ENCODE data around the gene NAIF1. TPM values are rescaled to one million over a fixed set of nuclear protein-coding genes. Genes with fewer than 3 reads are reported as not detected.

NAIF1 gene
- total and polyA plus RNA-seq, 9 donors: 7.4 to 10.0 (median 8.4) TPM

DNA sequence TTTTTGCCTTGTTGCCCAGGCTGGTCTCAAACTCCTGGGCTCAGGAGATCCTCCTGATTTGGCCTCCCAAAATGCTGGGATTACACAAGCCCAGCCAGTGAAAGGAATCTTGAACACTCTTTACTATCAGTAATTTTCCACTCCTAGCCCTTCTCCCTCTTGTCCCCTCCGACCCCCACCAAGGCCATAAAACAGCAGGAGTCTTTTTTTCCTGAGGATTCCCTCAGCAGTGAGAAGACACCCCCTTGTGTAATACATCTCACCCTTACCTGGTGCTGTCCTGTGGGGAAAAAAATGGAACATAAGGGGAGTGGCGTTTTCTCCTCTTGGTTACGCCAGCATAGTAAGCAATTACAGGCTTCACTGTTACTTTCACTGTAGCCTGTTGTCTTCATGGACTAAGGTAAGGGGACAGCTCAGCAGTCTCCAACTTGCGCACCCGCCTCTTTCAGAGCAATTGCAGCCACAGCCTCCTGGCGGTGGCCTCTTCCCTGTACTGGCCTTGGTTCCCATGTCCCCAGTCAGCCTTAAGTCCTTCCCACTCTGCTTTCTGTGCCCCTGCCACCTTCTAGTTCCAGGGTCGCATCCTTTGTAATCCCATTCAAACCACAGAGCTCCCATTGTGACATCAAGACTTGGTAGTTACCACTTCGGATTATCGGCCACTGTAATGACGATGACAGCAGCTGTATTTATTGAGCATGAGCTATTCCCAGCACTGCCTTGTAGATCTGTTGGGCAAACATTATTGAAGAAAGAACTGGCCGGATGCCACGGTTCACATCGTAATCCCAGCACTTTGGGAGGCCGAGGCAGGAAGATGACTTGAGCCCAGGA, 10.0 kb downstream of the NAIF1 start:
- Histone ChIP-seq H3K36me3 (ENCODE audit: control insufficient read depth, insufficient read depth, low read length) (peaks cover 7% of the 10 kb centered on the region), H3K9me3 (replicated peaks; ENCODE audit: control insufficient read depth, low read depth, low read length) (no peaks in the 10 kb centered on the region), H3K4me3 (ENCODE audit: low read length) (no peak overlapping the region), H3K27me3 (ENCODE audit: control insufficient read depth, insufficient read depth, low read length) (no peaks in the 10 kb centered on the region), H3K4me1 (ENCODE audit: control insufficient read depth, insufficient read depth, low read length) (peaks cover 16% of the 10 kb centered on the region), H3K27ac (ENCODE audit: low read length) (no peak overlapping the region)
- 66% methylated on average over 12 of the region's 14 CpGs for WGBS (ENCODE audit: insufficient coverage)
- DNase-seq: no peak

DNA sequence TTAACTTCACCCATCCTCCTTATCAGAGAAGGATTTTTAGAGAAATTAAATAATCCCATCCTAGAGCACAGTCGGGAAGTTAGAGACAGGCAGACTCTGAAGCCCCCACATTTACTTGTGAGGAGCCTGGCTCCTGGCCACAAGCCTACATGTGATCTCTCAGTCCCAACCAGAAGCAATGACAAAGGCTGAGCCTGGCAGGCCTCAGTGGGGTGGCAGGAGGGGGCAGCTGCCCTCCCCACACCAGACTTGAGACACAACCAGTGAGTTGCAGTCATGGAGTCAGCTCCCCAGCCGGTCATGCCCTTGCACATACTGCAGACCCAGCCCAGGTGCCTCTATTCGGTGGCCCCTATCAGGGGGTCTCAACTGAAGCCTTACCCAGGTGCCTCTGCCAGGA, 11.0 kb downstream of the NAIF1 start:
- 79% methylated on average over 2 of the region's 3 CpGs for WGBS (ENCODE audit: insufficient coverage)
- DNase-seq: no peak
- Histone ChIP-seq H3K4me1 (ENCODE audit: control insufficient read depth, insufficient read depth, low read length) (peaks cover 12% of the 10 kb centered on the region), H3K9me3 (replicated peaks; ENCODE audit: control insufficient read depth, low read depth, low read length) (no peaks in the 10 kb centered on the region), H3K27ac (ENCODE audit: low read length) (no peak overlapping the region), H3K4me3 (ENCODE audit: low read length) (no peak overlapping the region), H3K36me3 (ENCODE audit: control insufficient read depth, insufficient read depth, low read length) (no peaks in the 10 kb centered on the region), H3K27me3 (ENCODE audit: control insufficient read depth, insufficient read depth, low read length) (no peaks in the 10 kb centered on the region)

DNA sequence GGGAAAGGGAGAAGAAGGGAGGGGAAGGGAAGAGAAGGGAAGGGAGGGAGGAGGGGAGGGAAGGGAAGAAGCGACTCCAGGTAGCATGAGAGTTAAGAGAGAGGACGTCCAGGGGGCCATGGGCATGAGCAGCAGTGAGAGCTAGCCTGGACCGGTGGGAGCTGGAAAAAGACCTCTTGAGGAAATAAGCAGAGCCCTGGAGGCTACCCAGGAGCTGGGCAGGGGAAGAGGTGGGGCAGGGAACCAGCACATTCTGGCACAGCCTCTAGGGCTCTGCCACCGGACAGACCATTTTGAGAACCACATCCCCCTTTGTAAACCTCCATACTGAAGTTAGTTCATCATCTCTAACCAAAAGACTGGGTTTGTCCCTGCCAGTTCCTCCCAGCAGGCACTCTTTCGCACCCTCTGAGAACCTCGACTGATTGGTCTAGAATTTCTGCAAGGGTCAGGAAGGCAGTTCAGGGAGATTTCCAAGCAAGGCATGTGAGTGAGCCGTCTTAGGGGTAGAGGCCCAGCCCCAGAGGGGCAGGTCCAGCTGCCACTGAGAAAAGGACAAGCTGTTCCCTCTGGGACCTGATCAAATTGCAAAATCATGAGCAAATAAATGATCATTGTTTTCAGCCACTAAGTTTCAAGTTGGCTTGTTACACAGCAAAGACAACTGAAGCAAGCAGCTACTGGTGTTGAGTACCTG, 11.6 kb downstream of the NAIF1 start:
- Histone ChIP-seq H3K9me3 (replicated peaks; ENCODE audit: control insufficient read depth, low read depth, low read length) (no peaks in the 10 kb centered on the region), H3K4me3 (ENCODE audit: low read length) (no peak overlapping the region), H3K27ac (ENCODE audit: low read length) (no peak overlapping the region), H3K27me3 (ENCODE audit: control insufficient read depth, insufficient read depth, low read length) (no peaks in the 10 kb centered on the region), H3K36me3 (ENCODE audit: control insufficient read depth, insufficient read depth, low read length) (no peaks in the 10 kb centered on the region), H3K4me1 (ENCODE audit: control insufficient read depth, insufficient read depth, low read length) (peaks cover 12% of the 10 kb centered on the region)
- no peak for DNase-seq
- WGBS (ENCODE audit: insufficient coverage): 24% methylated on average over 6 of the region's 7 CpGs

DNA sequence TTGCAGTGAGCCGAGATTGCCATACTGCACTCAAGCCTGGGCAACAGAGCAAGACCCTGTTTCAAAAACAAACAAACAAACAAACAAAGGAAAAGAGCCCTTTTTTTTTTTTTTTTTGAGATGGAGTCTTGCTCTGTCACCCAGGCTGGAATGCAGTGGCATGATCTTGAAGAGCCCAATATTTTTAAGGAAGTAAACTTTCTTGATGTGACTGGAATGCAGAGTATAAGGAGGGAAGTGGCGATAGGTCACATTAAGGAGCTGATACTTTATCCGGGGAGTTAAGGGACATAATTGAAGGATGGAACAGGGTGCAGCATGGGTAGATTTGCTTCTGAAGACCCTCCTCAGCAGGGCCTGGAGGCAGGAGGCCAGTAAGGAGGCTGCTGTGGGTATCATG, 13.0 kb downstream of the NAIF1 start:
- Histone ChIP-seq H3K27me3 (ENCODE audit: control insufficient read depth, insufficient read depth, low read length) (no peaks in the 10 kb centered on the region), H3K4me1 (ENCODE audit: control insufficient read depth, insufficient read depth, low read length) (peaks cover 12% of the 10 kb centered on the region), H3K9me3 (replicated peaks; ENCODE audit: control insufficient read depth, low read depth, low read length) (no peaks in the 10 kb centered on the region), H3K27ac (ENCODE audit: low read length) (no peak overlapping the region), H3K4me3 (ENCODE audit: low read length) (no peak overlapping the region), H3K36me3 (ENCODE audit: control insufficient read depth, insufficient read depth, low read length) (no peaks in the 10 kb centered on the region)
- WGBS (ENCODE audit: insufficient coverage): 76% methylated on average over 2 of the region's 3 CpGs
- no peak for DNase-seq

DNA sequence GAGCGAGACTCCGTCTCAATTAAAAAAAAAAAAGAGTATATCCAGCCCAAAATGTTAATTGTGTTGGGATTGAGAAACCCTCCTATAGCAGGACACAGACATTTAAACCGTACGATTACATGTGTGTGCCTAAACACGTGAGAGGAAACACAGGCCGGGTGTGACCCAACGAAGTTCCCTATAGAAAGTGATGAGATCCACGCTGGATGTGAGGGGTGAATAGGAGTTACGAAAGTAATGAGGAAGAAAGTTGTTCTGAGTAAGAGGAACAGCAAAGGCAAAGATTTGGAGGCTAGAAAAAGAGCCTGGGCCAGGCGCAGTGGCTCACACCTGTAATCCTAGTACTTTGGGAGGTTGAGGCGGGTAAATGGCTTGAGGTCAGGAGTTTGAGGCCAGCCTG, 13.6 kb downstream of the NAIF1 start:
- peak; percentile 79 for DNase-seq
- H3K4me1 ChIP-seq (ENCODE audit: control insufficient read depth, insufficient read depth, low read length): peaks cover 12% of the 10 kb centered on the region
- peak overlapping the region; percentile 29 for H3K27ac ChIP-seq (ENCODE audit: low read length)
- H3K4me3 ChIP-seq (ENCODE audit: low read length): no peak overlapping the region
- no peaks in the 10 kb centered on the region for H3K9me3 ChIP-seq (replicated peaks; ENCODE audit: control insufficient read depth, low read depth, low read length)
- no peaks in the 10 kb centered on the region for H3K36me3 ChIP-seq (ENCODE audit: control insufficient read depth, insufficient read depth, low read length)
- WGBS (ENCODE audit: insufficient coverage): 78% methylated on average over 8 of the region's 11 CpGs
- H3K27me3 ChIP-seq (ENCODE audit: control insufficient read depth, insufficient read depth, low read length): no peaks in the 10 kb centered on the region

DNA sequence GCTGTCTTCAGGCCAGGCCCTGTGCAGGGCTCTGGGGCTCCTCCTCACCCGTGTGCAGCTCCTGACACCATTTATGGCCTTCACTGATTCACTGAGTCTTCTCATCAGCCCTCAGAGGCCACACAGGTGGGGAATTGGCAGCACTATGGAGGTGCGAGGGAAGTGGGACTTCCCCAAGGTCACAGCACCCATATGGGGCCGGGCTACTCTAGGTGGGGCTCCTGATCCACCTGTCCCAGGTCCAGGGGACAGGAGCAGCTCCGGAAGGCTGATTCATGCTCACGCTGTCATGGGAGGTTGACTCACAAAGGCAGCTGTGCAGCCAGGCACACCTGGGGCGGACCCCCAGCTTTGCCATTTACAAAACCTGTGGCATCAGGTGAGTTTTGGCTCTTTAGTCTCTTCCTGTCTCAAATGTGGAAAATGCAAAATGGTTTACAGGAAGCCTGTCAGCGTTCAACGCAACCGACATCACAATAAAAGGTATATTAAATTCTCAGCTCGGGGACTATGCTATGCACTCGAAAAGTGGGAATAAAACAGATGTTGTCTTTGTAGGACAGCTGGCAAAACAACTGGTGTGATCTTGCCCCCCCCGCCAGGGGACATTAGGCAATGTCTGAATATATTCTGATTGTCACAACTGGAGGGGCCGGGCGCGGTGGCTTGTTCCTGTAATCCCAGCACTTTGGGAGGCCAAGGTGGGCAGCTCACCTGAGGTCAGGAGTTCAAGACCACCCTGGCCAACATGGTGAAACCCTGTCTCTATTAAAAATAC, 15.0 kb downstream of the NAIF1 start:
- DNase-seq: no peak
- Histone ChIP-seq H3K9me3 (replicated peaks; ENCODE audit: control insufficient read depth, low read depth, low read length) (no peaks in the 10 kb centered on the region), H3K4me3 (ENCODE audit: low read length) (no peak overlapping the region), H3K27me3 (ENCODE audit: control insufficient read depth, insufficient read depth, low read length) (no peaks in the 10 kb centered on the region), H3K27ac (ENCODE audit: low read length) (no peak overlapping the region), H3K36me3 (ENCODE audit: control insufficient read depth, insufficient read depth, low read length) (no peaks in the 10 kb centered on the region), H3K4me1 (ENCODE audit: control insufficient read depth, insufficient read depth, low read length) (peaks cover 12% of the 10 kb centered on the region)
- 69% methylated on average over 11 of the region's 15 CpGs for WGBS (ENCODE audit: insufficient coverage)

DNA sequence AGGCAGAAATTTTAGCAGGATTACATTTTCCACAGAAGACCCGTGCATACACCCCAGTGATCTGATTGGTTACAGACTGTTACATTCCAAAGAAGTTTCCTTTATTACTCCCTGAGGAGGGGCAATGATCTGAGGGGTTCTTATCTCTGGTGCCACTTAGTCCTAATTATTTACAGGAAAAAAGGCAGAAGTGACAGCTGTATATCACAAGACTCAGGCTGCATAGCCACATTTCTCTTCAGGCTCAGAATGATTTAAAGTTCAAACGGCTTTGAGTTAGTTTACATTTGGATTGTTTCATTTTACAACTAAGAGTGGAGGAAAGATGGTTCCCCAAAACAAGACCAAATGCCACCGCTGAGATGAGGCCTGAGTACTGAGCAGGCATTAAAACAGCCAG, 17.3 kb downstream of the NAIF1 start:
- DNase-seq: no peak
- H3K27ac ChIP-seq (ENCODE audit: low read length): no peak overlapping the region
- H3K27me3 ChIP-seq (ENCODE audit: control insufficient read depth, insufficient read depth, low read length): no peaks in the 10 kb centered on the region
- no peaks in the 10 kb centered on the region for H3K9me3 ChIP-seq (replicated peaks; ENCODE audit: control insufficient read depth, low read depth, low read length)
- H3K4me1 ChIP-seq (ENCODE audit: control insufficient read depth, insufficient read depth, low read length): no peaks in the 10 kb centered on the region
- 14% methylated on average over 1 of the region's 3 CpGs for WGBS (ENCODE audit: insufficient coverage)
- no peaks in the 10 kb centered on the region for H3K36me3 ChIP-seq (ENCODE audit: control insufficient read depth, insufficient read depth, low read length)
- no peak overlapping the region for H3K4me3 ChIP-seq (ENCODE audit: low read length)

DNA sequence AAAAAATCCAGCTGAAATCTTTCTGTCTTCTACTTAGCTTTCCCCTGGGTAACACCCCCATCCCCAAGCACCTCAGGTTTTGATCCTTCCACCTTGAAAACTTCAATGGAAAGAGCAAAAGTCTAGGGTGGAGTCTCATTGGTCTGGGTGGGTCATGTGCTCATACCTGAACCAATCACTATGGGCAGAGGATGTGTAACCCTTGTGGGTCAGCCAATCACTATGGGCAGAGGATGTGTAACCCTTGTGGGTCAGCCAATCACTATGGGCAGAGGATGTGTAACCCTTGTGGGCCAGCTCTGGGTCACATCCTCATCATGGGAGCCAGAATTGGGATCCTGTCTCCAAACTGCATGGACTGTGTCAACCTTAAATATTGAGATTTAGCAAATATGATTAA, 18.5 kb downstream of the NAIF1 start:
- Histone ChIP-seq H3K27me3 (ENCODE audit: control insufficient read depth, insufficient read depth, low read length) (no peaks in the 10 kb centered on the region), H3K36me3 (ENCODE audit: control insufficient read depth, insufficient read depth, low read length) (no peaks in the 10 kb centered on the region), H3K4me3 (ENCODE audit: low read length) (no peak overlapping the region), H3K9me3 (replicated peaks; ENCODE audit: control insufficient read depth, low read depth, low read length) (no peaks in the 10 kb centered on the region), H3K4me1 (ENCODE audit: control insufficient read depth, insufficient read depth, low read length) (peaks cover under 1% of the 10 kb centered on the region), H3K27ac (ENCODE audit: low read length) (no peak overlapping the region)
- DNase-seq: no peak

DNA sequence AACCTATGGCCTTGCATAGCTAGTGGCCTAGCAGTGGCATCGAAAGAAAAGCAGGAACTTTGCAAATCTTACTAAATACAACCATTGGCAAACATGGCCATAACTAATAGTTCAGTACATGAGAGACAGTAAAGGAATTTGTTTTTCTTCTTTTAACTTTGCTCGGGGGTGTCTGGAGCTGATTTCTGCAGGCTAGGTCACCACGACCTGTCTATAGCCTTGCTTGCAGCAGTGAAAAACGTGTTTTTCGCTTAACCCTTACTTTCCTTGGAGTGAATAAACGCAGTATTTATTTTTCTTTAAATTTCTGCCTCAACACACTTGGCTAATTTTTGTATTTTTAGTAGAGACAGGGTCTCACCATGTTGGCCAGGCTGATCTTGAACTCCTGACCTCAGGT, 19.9 kb downstream of the NAIF1 start:
- H3K36me3 ChIP-seq (ENCODE audit: control insufficient read depth, insufficient read depth, low read length): no peaks in the 10 kb centered on the region
- H3K4me3 ChIP-seq (ENCODE audit: low read length): no peak overlapping the region
- H3K27me3 ChIP-seq (ENCODE audit: control insufficient read depth, insufficient read depth, low read length): peaks cover under 1% of the 10 kb centered on the region
- peaks cover 4% of the 10 kb centered on the region for H3K4me1 ChIP-seq (ENCODE audit: control insufficient read depth, insufficient read depth, low read length)
- no CpG with 5 or more reads among the region's 6 CpGs for WGBS (ENCODE audit: insufficient coverage)
- H3K9me3 ChIP-seq (replicated peaks; ENCODE audit: control insufficient read depth, low read depth, low read length): no peaks in the 10 kb centered on the region
- no peak for DNase-seq
- no peak overlapping the region for H3K27ac ChIP-seq (ENCODE audit: low read length)

DNA sequence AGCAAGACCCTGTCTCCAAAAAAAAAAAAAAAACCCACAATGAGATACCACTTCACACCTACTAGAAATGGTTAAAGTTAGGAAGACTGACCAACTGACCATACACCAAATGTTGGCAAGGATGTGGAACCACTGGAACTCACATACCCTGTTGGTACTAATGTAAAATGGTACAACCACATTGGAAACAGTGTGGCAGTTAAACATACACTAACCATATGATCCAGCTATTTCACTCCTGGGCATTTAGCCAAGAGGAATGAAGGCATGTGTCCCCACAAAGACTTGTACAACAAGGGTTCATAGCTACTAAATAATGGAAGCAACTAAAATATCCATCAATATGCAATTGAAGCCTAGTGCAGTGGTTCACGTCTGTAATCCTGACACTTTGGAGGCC, 21.3 kb downstream of the NAIF1 start:
- no peak for DNase-seq
- Histone ChIP-seq H3K27me3 (ENCODE audit: control insufficient read depth, insufficient read depth, low read length) (peaks cover 3% of the 10 kb centered on the region), H3K27ac (ENCODE audit: low read length) (no peak overlapping the region), H3K4me3 (ENCODE audit: low read length) (no peak overlapping the region), H3K4me1 (ENCODE audit: control insufficient read depth, insufficient read depth, low read length) (peaks cover 4% of the 10 kb centered on the region), H3K36me3 (ENCODE audit: control insufficient read depth, insufficient read depth, low read length) (no peaks in the 10 kb centered on the region), H3K9me3 (replicated peaks; ENCODE audit: control insufficient read depth, low read depth, low read length) (no peaks in the 10 kb centered on the region)
- 33% methylated on average over 1 of the region's 1 CpG for WGBS (ENCODE audit: insufficient coverage)

All from muscle of leg (tissue), 11 donors.